Stomach (tissue), 4 donors: ENCODE measurements around the gene ANKS1B.

Experiments used
- EP300 ChIP-seq: sonication (generic); formaldehyde crosslinking; IDR thresholded peaks from one replicate; pipeline ENCODE4 v1.6.1; 2017; ENCODE audit warnings: antibody characterized with exemption
- POLR2A ChIP-seq, 4 donors: fragments of 450-650 bp; IDR thresholded peaks; one replicate each; pipeline ENCODE4 v1.6.1; 2016; ENCODE audit warnings: antibody characterized with exemption in 4 of 4, control low read depth in 2 of 4, mild to moderate bottlenecking in 1 of 4, moderate library complexity in 1 of 4
- POLR2AphosphoS5 ChIP-seq, 3 donors: sonication (generic); formaldehyde crosslinking; IDR thresholded peaks; one replicate each; pipeline ENCODE4 v1.6.1; 2016; ENCODE audit warnings: antibody characterized with exemption in 3 of 3
- TF ChIP-seq, protein P1 (sequence below), 7 experiments: fragments of 450-650 bp in 4 of 7; fragments of 200-600 bp in 3 of 7; sonication (generic) in 3 of 7; IDR thresholded peaks; one replicate each; pipeline ENCODE4 v1.5.1; 2016 to 2019; ENCODE audit warnings: antibody characterized with exemption in 7 of 7, control low read depth in 2 of 7, mild to moderate bottlenecking in 1 of 7

DNA sequence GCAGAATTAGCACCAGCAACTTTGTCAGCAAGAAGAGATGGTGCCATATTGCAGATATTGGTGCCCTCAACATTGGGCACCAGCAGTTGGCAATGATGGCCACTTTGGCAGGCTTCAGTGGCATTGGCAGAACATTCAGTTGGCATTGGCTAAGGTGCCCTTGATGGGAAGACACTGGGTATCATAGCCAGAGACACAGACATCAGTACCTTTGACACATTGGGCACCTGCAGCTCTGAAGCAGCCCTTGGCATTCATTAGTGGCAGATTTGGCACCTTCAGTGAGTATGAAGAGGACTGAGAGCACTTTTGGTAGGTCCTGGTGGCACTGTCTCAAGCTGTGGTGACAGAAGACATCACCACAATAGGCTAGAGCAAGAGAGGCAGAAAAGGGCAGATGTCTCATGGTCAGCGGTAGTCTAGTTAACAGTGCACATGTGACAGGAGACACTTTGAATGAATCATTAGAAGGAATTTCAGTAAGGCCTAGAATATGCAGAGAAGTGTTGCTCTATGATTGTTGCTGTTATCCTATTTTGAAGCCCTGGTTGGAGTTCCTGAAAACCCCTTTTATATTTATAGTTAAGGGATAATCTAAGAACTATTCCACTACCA, 917.5 kb downstream of the ANKS1B start:
- TF ChIP-seq, protein P1, sequence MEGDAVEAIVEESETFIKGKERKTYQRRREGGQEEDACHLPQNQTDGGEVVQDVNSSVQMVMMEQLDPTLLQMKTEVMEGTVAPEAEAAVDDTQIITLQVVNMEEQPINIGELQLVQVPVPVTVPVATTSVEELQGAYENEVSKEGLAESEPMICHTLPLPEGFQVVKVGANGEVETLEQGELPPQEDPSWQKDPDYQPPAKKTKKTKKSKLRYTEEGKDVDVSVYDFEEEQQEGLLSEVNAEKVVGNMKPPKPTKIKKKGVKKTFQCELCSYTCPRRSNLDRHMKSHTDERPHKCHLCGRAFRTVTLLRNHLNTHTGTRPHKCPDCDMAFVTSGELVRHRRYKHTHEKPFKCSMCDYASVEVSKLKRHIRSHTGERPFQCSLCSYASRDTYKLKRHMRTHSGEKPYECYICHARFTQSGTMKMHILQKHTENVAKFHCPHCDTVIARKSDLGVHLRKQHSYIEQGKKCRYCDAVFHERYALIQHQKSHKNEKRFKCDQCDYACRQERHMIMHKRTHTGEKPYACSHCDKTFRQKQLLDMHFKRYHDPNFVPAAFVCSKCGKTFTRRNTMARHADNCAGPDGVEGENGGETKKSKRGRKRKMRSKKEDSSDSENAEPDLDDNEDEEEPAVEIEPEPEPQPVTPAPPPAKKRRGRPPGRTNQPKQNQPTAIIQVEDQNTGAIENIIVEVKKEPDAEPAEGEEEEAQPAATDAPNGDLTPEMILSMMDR (IDR thresholded peaks at IDR 0.05): no peak
- TF ChIP-seq POLR2AphosphoS5 (IDR thresholded peaks at IDR 0.05) (no peak), EP300 (no peak), POLR2A (IDR thresholded peaks at IDR 0.05) (no peak)
